Dermis blood vessel endothelial cell (primary cell): ENCODE measurements around the gene SLC35A3. TPM values are rescaled to one million over a fixed set of nuclear protein-coding genes. Genes with fewer than 3 reads are reported as not detected.
A peak's percentile ranks its signal among the peaks of the same experiment; 100 is the strongest.
"Not testable (repeated sequence)": the region's sequence is repeated elsewhere in the genome, so short reads cannot be mapped to it uniquely, and the experiment has no call there.

Experiments
- DNase-seq: peaks from one replicate; pipeline ENCODE4 v3.0.0; 2010
- total RNA-seq: library from RNA; depleted of rRNA; stranded (reverse); fragments of >200 nt; gene quantifications from 2 replicates; pipeline ENCODE4 v1.2.3, GENCODE V29; 2014

SLC35A3 gene
- total RNA-seq, result 24.7 and 31.8 TPM in 2 replicates

GRCh38 chr1:99969729-99970621 lies at the start of gene SLC35A3:
TSS of gene SLC35A3 (plus strand) at chr1:99969996. CDS start at chr1:99993555, 23,559 bp downstream.
- peak; percentile 77 for DNase-seq

- DNase-seq, result no peak
Observed at GRCh38 chr1:99934801-99935200, 35.0 kb upstream of the SLC35A3 start.

- no peak for DNase-seq
Observed at GRCh38 chr1:99935534-99935933, 34.3 kb upstream of the SLC35A3 start.

GRCh38 chr1:99936071-99936470 lies 33.7 kb upstream of the SLC35A3 start:
- DNase-seq, result no peak

- DNase-seq, result no peak
Observed at GRCh38 chr1:99942723-99943122, 27.1 kb upstream of the SLC35A3 start.

- no peak for DNase-seq
Observed at GRCh38 chr1:99943223-99943794, 26.5 kb upstream of the SLC35A3 start.

GRCh38 chr1:99944192-99944591 lies 25.6 kb upstream of the SLC35A3 start:
- DNase-seq, result no peak

GRCh38 chr1:99945174-99945573 lies 24.6 kb upstream of the SLC35A3 start:
- no peak for DNase-seq

- peak; percentile 65 for DNase-seq
Observed at GRCh38 chr1:99950486-99950885, 19.3 kb upstream of the SLC35A3 start.

- DNase-seq, result no peak
Observed at GRCh38 chr1:99952522-99952921, 17.3 kb upstream of the SLC35A3 start.

GRCh38 chr1:99955375-99955774 lies 14.4 kb upstream of the SLC35A3 start:
- no peak for DNase-seq

- DNase-seq, result peak; percentile 70
Observed at GRCh38 chr1:99956755-99957154, 13.0 kb upstream of the SLC35A3 start.

- DNase-seq, result no peak
Observed at GRCh38 chr1:99957818-99958217, 12.0 kb upstream of the SLC35A3 start.

GRCh38 chr1:99959189-99959705 lies 10.5 kb upstream of the SLC35A3 start:
- DNase-seq, result not testable (repeated sequence)

- not testable (repeated sequence) for DNase-seq
Observed at GRCh38 chr1:99960260-99960659, 9.5 kb upstream of the SLC35A3 start.

- peak; percentile 52 for DNase-seq
Observed at GRCh38 chr1:99963041-99963795, 6.6 kb upstream of the SLC35A3 start.

GRCh38 chr1:99964806-99965205 lies 5.0 kb upstream of the SLC35A3 start:
- DNase-seq, result no peak

GRCh38 chr1:99965646-99966375 lies 4.0 kb upstream of the SLC35A3 start:
- DNase-seq, result no peak

- DNase-seq, result no peak
Observed at GRCh38 chr1:99968214-99968613, 1.6 kb upstream of the SLC35A3 start.

- no peak for DNase-seq
Observed at GRCh38 chr1:99969260-99969728, 502 bp upstream of the SLC35A3 start.

- peak; percentile 5 for DNase-seq
Observed at GRCh38 chr1:99970713-99971255, 988 bp downstream of the SLC35A3 start.

- DNase-seq, result not testable (repeated sequence)
Observed at GRCh38 chr1:99972066-99972465, 2.3 kb downstream of the SLC35A3 start.
